Suppressor macrophage (primary cell): ENCODE results near the gene ATG2A.

Experiments used
- DNase-seq, 4 experiments: peaks; one replicate each; pipeline ENCODE4 v3.0.0-alpha.2; 2020 to 2022

Gene ATG2A

DNA sequence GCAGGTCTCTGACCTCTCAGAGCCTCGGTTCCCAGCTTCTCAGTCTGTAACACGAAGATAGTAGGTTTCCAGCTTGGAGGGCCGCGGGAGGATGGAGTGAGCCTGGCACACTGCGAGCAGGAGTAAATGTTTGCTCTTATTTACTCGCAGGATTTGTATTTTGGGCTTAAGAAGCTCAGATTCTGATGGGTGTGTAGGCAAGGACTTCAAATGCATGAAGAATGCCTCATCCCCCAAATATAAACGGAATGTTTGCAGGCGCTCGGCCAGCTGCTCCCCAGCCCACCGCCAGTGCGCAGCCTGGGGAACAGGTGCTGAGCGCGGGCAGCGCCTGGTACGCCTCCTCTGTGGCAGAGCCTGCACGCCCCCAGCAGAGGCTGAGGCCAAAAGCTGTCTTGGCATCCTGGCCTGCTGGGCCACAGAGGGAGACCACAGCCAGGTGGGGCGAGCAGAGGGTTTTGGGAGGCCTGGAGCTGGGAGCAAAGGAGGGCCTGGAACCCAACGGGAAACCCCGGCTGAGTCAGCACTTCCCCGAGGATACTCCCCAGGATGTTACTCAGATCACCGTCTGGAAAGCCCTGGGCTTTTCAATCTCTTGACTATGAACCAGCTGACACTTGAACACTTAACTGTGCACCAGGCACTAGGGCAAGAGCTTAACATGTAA is 48.0 kb downstream of the ATG2A start:
- peak in 2 of 4 experiments; percentile 37 to 56 for DNase-seq

DNA sequence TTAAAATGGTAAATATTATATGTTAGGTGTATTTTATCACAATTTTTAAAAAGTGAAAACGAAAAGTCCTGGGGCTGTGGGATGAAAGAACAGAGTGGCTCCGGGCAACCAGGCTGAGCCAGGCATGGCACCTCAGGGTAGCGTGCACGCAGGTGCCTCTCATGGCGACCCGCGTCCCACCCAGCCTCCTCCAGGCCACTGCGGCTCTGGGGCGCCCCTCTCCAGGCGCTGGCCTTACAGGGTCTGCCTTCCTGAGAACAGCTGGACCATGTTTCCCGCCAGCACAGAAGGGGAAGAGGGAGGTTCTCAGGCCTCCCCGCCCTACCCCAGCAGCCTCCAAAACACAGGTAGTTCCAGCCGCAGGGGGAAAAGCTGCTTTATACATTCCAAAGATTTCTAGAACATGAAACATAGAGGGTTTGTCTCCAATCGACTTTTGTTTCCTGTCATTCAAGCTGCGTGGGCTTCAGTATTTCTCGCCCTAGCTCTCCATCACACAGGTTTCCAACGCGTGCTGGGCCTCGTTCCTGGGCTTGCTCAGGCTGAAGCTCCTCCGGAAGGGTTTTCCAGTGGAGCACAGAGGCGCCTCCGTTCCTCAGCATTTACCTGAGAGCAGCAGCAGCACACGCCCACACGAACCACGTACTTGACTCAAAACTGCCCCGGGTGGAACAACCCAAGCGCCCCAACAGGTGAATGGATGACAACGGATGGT is 49.1 kb downstream of the ATG2A start:
- no peak for DNase-seq

DNA sequence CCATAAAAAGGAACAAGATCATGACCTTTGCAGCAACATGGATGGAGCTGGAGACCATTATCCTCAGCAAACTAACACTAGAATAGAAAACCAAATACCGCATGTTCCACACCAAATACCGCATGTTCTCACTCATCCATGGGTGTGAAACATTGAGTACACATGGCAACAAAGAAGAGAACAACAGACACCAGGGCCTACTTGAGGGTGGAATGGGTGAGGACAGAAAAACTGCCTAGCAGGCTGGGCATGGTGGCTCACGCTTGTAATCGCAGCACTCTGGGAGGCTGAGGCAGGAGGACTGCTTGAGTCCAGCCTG is 50.9 kb downstream of the ATG2A start:
- no peak for DNase-seq

DNA sequence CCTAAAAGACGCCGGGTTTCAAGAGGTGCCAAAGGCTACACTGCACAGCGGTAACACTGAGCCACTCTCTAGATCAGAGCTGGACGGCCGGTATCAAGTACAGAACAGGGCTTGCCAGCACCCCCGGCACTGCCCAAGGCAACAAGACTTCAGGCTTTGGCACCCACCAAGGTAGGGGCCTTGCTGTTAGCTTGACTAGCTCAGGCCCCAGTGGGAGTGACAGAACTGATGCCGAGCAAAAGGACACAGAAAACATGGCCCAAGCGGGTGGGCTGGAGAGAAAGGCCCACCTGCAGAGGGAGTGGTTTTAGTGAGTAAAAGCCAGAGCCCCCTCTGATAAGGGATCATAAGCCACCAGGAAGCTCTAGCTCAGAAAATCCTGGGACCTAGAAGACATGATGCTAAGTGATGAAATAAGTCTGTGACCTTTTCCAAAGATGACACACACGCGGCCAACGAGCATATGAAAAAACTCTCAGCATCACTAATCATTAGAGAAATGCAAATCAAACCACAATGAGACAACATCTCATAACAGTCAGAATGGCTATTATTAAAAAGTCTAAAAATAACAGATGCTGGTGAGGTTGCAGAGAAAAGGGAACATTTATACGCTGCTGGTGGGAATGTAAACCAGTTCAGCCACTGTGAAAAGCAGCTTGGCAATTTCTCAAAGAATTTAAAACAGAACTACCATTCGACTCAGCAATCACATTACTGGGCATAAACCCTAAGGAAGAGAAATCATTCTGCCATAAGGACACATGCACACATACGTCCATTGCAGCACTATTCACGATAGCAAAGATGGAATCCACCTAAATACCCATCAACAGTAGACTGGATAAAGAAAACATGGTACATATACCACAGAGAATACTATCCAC is 51.5 kb downstream of the ATG2A start:
- DNase-seq, result peak; percentile 68 to 92 (median 80)

DNA sequence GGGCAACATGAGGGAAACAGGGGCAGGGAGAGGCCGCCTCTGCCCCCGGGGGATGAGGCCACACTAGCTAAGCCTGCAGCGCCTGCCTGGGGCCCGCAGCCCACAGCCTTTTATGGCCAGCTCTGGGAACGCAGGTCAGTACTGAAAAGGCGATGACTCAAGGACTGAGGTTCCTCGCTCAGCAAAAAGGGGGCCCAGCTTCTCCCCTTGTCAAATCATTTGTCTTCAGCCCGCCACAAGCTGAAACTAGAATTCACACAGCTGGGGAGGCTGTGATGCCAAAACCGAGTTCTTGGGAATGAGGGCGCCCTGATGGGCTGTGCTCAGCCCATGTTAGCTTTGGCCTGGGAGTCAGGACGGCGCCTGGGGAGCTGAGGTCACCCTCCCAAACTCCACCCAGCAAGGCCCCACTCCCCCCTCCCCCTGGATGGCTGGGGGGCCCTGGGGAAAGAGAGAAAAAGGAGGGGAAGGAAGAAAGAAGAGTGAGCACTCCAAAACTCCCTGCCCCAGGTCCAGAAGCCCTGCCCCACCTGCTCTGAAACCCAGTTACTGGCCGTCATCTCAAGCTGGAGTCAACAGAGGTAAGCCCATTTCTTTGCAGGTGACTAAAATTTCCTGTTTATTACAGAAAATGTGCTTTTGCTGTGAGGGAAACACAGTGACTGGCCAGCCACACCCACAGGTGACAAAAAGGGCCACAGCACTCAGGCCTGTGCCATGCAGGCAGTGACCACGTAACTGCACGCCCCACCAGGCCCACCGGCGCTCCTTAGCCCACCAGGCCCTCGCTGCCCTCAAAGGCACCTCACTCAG is 52.3 kb downstream of the ATG2A start:
- peak; percentile 49 to 73 (median 67) for DNase-seq

DNA sequence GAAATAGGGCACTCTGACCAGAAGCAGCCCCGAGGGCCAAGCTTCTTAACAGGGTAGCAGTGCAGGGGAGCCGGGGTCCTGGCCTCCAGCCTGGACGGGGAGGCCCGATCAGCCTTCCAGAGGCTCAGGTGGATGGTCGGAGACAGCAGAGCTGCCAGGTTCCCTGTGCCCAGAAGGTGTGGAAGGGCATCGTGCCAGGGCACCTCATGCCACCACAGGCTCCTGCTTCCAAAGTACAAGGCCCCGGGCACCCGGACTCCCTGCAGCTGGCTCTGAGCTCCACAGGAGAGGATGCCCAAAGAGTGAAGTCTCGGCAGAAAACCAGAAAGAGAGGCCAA is 52.9 kb downstream of the ATG2A start:
- no peak for DNase-seq

DNA sequence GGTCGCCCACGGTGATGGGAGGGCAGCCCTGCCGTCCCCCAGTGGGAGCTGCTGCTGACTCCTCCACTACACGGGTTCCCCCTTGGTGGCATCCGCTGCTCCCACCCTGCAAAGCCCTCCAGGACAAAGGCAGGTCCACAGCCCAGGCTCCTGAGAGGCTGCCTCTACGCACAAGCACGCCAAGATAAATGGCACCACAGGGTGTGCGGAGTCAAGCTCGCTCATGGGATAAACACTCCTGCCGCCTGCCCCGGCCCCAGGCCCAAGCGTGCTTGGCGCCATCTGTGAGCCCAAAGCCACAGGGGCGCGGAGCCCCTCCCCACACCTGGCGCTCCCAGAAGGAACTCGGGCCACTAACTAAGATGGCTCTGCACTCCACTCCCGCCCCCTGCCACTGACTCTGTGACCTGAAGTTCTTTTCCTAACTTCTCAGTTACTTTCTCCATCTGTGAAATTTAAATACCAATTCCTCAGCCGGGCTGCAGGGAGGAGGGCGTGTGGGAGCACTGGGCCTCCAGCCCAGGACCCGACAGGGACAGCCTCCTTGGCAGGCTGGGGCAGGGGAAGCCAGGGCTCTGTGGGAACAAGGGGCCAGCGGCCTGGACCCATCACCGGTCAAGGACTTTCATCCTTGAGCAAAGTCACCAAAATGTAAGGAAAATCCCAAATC is 53.5 kb downstream of the ATG2A start:
- no peak for DNase-seq

DNA sequence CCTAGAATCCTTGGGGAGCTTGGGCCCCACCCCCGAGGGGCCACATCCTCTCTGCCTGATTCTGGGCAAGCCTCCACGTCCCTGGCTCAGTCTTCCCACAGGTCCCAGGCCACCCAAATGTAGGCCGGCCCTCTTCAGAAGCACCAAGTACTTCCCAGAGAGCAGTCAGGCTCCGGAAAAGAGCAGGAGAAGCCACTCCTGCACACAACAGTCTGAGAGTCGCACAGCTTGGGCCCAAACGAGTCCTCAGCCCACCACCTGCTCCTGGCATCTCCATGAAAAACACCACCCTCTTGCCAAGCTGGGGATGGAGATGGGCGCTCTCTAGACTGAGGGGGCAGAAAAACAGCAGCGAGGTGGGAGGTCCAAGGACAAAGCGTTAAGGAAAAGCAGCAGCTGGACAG is 54.0 kb downstream of the ATG2A start:
- no peak for DNase-seq

DNA sequence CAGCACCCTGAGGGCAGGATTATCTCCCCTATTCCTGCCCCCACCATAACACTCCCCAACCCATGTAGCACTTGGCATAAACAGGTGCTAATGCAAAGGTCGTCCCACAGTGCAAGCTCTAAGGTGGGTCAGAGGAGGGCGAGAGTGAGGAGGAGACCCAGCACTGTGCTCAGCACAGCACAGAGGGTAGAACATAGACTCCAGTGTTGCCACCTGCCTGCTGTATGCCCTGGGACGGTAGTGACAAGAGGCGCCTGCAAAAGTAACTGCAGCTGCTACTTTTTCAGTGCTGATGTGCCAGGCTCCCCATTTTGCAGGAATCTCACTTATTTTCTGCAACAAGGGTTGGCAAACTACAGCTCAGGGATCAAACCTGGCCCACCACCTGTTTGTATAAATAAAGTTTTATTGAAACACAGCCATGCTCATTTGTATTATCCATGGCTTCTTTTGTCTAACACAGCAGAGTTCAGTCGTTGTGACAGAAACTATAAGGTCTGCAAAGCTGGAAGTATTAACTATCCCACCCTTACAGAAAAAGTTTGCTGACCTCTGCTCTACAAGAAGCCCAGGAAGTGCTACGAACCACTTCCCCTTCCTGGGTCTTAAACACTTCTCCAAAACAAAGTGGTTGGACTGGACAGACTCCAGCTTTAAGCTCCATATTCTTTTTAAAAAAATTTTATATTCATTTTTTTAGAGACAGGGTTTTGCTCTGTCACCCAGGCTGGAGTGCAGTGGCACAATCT is 55.6 kb downstream of the ATG2A start:
- DNase-seq, result peak; percentile 73 to 93 (median 86)

DNA sequence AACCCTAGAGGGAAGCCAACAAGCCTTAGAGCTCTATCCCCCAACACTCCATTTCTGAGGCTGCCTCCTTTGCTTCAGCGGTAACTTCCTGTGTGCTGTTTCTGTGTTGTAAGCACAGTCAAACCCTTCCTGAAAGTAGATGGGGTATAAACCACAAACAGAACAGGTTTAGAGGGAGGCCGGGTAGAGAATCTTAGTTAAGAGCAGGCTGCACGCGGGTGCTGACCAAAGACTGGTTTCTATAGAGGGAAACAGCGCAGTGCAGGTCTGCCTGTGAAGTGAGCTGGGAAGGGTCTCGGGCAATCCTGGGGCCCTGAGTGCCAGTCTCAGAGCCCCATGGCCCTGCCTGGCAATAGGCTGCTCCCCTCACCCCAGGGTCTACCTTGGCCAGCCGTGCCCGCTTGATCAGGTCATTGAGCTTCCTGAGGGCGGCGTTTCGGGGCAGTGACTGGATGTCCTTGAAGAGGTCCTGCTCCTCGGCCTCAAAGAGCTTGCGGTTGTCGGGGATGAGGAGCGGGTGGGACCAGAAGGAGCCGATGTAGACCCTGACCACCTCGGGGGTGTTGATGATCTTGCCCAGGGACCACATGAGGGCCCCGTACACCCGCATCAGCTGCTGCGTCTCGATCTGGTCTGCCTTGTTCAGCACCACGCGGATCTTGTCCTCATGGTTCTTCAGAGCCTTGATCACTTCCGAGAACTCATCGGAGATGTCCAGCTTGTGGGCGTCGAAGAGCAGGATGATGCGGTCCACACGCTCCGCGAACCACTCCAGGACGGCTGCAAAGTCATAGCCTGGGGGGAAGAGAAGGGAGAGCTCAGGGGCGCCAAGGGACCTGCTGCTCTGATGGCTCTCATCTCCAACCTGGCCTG is 57.2 kb downstream of the ATG2A start:
- DNase-seq, result peak in 3 of 4 experiments; percentile 51 to 59 (median 59)

DNA sequence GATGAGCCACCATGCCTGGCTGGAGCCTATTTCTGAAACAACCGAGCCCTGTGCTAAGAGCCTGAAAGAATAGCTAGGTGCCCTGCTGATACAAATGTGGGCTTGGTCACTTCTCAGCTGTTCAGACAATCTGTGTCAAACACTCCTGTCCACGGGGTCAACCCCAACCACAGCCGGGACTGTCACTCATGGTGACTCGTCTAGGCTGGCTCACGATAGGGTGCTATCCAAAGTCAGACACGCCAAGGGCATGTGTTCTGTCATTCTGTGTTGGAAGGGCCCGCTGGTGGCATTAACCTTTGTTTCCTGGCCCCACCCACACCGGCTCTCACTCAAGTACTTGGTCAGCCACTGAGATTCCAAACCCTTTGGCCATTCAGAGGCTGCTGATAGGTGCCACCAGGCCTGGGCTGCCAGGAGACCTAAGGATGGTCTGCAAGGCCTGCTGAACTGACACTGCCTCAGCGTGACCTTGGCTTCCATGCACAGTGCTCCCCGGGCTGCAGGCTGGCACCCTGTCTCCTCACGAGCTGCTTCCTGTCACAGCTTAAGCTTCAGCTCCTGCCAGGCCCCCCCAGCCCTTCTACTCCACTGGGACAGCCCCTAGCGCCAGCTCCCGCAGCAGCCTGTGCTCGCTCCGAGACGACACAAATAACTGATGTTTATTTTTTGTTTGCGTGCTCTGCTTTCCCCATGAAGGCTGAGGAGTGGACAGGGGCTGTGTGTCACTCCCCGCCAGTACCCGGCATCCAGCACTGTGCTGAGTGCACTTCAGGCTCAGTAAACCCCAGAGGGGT is 58.3 kb downstream of the ATG2A start:
- peak; percentile 61 to 80 (median 69) for DNase-seq

DNA sequence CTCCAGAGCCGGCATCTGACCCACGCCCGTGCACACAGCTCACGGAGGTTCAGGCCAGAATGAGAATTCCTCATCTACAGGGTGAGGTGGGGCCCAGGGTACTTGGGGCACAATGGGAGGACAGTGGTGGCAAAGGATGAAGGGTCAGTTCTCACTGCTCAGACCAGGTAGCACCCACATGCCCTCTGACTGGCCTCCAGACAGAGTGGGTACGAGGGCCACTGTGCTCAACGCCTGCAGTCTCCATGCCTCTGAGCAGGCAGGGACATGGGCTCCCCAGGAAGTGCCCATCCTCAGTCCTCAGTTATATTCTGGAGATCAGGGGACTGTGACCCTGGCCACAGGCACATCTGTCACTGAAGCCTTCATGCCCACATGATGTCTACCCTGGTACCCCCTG is 59.5 kb downstream of the ATG2A start:
- no peak for DNase-seq

DNA sequence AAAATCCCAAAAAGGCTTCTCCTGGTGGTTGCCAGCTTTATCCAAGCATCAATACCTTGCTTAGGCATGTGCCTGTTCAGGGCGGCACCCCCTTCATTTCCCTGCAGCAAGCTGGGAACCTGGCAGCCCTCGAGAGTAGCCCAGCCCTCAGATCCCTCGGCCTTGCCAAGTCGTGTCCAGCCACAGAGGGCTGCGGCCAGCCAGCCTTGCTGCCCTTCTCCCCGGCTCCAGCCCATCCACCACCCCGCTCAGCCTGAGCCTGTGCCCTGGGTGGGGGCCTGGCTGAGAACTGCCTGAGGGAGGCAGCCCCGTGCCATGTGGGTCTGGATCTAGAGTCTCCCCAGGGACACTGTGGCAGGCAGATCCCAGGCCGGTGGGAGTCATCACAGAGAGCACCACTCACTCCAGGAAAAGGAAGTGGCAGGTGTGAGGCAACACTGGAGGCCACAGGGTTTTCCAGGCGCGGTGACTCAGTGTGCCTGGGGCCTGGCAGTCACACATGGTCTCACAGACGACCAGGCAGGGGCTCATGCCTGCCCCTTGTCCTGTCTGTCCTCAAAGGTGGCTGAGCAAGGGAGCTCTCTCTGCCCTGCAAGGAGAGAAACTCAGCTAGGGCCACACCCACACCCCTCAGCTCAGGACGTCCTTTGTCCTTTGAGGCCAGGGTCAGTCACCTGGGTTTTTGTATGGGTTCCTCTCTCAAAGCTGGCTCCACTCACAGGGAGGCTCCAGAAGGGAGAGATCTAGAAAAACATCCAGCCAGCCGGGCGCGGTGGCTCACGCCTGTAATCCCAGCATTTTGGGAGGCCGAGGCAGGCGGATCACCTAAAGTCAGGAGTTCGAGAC is 60.4 kb downstream of the ATG2A start:
- peak; percentile 87 to 94 (median 90) for DNase-seq

DNA sequence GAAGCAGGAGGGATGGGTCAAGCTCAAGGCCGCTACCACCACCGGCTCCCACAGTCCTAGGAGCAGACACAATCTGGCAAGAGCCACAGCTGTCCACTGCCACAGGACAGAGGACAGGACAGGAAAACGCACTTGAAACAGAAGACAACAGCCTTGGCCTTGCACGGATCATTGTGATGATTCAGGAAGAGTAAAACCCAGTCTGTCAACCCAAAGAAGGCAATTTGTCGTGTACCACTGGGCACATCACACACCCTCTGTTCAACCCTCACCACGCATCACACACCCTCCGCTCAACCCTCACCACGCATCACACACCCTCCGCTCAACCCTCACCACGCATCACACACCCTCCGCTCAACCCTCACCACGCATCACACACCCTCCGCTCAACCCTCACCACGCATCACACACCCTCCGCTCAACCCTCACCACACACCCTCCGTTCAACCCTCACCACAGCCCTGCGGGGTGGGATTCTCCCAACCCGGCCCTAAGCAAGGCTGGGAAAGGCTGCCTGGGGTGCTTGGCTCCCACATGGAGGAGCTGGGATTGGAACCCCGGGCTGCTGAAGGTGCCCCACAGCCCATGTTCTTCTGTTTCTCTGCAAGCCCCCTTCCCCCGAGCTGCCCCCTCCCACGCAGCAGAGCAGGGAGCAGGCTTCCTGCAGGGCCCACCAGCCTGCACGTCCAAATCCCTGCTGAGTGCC is 61.3 kb downstream of the ATG2A start:
- no peak for DNase-seq

DNA sequence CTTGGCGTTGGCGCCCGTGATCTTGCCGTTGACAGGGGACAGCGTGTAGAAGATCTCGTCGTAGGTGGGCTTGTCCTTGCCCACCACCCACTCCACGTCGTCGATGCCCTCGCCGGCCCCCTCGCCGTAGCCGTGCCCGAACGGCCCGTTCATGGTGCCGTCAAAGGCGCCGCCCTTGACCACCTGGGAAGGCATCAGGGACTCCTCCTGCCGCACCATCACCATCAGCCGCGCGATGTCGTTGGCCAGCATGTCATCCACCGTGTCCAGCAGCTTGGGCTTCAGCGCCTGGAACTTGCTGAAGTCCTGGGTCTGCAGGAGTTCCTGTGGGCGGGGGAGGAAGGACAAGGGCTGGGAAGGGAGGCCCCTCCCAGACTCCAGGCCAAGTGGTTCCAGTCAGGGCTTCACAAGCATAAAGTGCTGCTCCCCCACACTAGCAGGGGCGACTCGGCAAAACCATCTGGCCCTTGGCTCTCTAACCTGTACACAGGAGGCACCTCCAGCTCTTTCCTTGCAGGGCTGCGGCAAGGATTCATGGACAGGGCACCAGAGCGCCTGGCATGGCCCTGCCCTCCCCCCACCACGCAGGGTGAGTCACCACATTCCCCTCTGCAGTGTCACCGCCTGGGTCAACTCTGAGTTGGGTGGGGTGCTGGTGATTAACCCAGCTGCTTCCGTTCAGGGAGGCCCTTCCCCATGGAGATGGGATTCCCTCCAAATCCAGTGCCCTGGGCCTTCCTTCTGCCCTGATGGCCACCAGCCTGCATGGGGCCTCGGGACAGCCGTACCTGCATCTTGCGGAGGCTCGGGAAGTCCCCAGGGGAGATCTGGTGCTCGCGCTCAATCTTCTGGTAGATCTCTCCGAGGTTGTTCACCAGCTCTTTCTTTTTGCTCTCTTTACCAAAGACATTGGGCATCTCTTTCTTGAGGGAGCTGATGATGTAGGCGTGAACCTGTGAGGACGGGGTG is 62.2 kb downstream of the ATG2A start:
- DNase-seq, result peak; percentile 72 to 82 (median 77)

DNA sequence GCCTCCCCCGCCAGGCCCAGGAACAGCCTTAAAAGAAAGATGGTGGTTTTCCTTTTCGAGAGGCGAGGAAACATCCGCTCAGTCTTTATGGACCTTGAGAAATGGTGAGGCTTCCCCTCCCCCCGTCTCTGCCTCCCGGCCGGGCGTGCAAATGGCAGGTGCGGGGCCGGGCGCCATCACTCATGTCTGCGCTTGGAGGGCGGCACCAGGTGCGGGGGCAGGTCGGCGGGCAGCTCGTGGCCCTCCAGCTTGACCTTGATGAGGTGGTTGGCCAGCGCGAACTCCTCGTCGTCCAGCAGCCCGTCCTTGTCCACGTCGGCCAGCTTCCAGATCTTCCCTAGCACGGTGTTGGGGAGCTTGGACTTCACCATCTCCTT is 62.9 kb downstream of the ATG2A start:
- DNase-seq, result no peak

DNA sequence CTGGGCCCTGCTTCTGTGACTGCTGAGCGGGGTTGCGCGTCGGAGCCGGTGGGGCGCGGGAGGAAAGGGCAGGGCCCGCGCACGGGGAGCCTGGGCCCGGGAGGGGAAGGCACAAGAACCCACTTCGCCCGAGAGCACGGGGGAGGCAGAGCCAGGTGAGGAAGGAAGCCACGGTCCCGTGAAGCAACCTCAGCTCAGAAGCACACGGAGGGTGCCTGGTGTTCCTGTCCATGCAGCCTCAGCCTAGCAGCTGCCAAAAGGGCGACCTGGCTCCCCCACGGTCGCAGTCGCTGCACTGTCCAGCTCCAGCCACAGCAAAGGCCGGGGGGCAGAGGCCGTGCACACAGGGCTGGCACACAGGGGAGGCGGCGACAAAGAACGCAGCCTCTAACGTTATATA is 63.3 kb downstream of the ATG2A start:
- peak in 1 of 4 experiments; percentile 23 for DNase-seq
